Smooth muscle cell of trachea (primary cell): ENCODE data around the gene NDRG2. TPM values are rescaled to one million over a fixed set of nuclear protein-coding genes. Genes with fewer than 3 reads are reported as not detected.

Experiments
- total RNA-seq: library from RNA; depleted of rRNA; stranded (reverse); fragments of >200 nt; gene quantifications from 2 replicates; pipeline ENCODE4 v1.2.1, GENCODE V29; 2014

The NDRG2 gene
- 0.17 and 0.44 TPM in 2 replicates for total RNA-seq

DNA sequence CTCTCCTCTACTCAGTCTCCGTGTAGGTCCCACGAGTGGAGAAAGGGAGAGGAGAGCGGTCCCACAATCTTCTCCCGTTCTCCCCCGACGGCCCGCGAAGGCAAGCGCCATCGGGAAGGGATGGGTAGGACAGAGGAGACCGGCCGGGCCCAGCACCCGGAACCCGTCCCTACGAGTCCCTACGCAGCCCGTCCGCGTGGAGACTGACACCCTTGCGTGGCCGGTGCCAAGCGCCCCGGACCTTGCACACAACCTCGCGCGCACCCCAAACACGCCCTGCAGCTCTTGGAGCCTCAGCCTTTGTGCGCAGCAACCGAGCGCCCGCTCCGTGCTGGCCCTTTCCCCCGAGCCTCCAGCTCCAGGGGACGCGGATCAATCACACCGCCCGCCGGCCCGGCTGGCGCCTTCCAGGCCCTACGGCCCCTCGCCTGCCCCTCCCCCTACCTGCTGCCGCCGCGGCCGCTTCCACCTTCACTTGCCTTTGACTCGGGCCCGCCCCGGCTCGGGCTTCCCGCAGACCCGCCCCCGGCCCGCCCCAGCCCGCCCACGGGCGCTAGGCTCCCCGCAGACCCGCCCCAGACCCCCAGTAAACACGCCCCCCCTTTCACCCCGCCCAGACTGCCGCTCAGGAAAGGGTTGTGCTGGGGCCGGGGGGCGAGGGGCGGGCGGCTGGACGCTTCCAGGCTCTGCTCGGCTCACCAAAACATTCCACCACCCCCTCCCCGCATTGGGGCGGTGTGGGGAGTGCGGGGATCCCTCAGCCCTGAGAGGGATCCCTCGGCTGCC, at the start of gene NDRG2:
NDRG2 (minus strand) TSS at position 477 of the 786 bp plus-strand sequence. CDS start 1,746 bp downstream, outside the sequence.

DNA sequence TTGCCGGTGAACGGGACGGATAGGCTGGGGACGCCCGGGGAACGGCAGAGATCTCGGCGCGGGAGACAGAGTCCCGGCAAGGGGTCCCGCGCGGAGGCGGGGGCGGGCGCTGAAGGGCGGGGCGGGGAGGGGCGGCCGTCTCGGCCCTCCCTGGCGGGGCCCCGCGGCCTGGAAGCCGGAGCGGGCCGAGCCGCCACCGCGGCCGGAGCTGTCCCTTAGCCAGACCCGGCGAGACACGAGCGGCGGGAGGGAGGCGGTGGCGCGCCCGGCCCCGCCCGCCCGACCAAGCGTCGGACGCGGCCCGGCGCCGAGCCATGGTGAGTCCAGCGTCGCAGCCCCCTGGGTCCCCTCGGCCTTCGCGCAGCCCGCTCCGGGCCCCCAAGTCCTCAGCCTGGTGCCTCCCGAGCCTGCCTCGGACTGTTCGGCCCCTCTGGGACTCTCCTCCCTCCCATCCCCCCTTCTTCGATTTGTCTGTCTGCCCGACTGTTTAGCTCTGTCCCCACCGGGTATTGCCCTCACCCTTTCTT, 45.3 kb upstream of the NDRG2 start, which contains the start of gene ARHGEF40:
ARHGEF40 (plus strand) TSS at position 222 of the 527 bp plus-strand sequence; CDS start at position 315, 93 bp downstream.

DNA sequence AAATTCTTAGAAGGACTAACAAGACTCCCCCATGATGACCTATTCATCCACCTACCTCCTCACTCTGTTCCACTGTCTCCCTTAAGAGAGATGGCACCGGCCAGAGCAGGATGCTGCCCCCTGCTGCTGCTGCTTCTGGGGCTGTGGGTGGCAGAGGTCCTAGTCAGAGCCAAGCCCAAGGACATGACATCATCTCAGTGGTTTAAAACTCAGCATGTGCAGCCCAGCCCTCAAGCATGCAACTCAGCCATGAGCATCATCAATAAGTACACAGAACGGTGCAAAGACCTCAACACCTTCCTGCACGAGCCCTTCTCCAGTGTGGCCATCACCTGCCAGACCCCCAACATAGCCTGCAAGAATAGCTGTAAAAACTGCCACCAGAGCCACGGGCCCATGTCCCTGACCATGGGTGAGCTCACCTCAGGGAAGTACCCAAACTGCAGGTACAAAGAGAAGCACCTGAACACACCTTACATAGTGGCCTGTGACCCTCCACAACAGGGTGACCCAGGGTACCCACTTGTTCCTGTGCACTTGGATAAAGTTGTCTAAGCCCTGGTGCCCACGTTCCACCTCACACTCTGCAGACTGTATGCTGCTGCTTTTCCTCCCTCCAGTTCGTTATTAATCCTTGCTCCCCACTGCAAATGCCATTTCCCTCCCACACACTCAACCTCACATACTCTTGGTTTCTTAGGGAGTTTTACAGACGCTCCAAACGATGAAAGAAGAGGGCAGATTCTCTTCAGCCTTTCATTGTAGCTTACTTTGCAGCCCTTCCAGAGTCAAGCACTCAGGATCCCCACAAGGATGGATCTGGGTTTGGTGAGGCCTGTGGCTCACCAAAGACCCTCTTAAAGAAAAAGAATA, 33.2 kb upstream of the NDRG2 start, which contains the start of gene RNASE8:
RNASE8 (plus strand) TSS at position 20 of the 873 bp plus-strand sequence; CDS start at position 91, 71 bp downstream.

DNA sequence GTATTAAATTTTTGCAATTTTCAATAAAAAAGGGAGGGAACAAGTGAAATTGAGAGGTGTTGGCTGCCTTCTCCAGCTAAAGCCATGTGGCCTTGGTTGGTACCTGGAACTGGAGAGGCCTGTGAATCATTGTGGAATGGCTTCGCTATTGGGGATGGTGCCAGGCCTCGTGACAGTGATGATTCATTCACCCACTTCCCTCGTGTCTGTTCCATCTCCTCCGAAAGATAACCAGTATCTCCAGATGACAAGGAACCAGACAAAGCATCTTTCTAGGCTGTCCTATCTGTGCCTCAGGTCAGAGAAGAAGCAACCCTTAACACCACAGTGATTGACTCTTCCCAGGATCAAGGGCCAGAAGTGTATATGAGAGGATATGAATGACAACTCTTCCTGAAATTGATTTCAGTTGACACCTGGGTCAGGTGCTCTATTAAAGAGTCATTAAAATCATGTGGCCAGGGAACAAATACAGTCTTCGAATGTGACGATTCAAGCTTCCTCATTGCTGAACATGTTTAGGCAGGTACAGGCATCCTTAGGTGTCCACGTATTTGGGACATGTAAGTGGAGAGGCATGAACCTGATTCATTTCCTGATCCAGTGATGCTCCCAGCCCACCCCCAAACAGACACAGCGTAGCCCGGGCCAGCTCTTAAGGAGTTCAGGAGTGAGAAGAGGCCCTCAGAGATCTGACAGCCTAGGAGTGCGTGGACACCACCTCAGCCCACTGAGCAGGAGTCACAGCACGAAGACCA, 17.0 kb upstream of the NDRG2 start, which contains the start of gene RNASE7:
RNASE7 (plus strand) TSS at position 687 of the 758 bp plus-strand sequence. CDS start 631 bp downstream, outside the sequence.

DNA sequence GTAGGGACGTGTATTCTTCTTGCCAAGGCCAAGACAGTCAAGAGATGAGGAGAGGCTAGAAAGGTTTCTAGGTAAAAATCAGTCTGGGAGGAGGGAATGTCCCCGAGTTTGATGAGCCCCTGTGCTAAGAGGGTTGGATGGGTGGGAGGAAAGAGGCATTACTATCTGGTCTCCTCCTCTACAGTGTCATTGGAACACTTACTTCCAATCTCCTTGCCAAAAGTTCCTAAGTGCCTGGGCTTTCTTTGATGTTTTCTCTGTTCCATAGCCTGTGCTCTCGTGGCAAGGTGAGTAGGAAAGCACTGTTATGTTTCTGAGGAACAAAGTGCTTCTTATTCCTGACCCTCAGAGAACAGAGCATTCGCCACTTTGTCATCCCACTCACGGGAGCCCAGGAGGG, 9.8 kb upstream of the NDRG2 start, which contains the start of gene RNASE13:
RNASE13 (minus strand) TSS at position 101 of the 400 bp plus-strand sequence. CDS start 519 bp downstream, outside the sequence.

DNA sequence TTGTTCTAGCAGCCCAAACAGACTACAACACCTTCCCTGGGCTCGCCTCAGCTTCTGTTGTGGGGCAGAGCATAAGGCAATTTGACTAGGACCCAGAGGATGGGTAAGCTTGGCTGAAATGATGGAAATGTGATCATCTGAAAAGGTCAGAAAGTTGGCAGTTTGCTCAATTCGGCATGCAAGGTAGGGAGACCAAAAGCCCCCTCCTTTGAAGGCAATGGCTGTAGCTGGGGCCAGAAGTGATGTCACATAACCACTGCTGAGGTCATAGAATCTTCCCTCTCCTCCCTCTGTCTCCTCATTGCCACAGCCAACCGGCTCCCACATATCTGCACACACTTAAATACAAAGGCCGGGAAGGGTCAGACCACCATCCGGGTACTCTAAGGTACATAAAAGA, 5.1 kb upstream of the NDRG2 start, which contains the start of gene TPPP2:
TPPP2 (plus strand) TSS at position 301 of the 400 bp plus-strand sequence. CDS start 365 bp downstream, outside the sequence.

DNA sequence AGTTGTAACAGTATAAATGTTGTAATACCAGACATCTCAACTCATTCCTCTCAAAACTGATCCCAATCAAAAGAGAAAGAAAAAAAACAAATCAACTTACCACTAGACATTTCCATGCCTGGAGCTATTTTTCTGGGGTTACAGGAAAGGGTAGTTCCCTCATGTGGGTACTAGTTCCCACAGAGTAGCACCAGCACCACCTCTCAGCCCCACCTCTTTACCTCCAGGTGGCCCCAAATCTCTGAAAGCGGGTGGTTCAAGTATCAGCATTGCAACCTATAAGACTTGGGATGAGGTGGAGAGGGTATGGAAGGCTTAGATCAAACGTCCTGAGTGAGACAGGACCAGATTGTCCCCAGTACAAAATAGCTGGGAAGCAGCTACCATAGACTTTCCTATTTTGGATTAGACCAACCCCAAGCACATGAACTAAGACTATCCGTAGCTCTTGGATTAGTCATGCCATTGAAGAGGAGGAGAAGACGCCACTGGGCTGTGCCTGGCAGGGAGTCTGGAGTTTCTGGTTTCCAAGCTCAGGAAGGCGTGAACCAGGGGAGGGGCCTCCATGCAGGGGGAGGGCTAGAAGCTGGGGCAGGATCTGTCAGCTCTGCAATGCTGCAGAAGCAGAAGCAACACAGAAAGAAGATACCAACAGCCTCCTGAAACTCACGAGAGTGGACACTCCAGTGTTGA, 26.0 kb downstream of the NDRG2 start, which contains the start of gene SLC39A2:
SLC39A2 (plus strand) TSS at position 620 of the 693 bp plus-strand sequence. CDS start 154 bp downstream, outside the sequence.

DNA sequence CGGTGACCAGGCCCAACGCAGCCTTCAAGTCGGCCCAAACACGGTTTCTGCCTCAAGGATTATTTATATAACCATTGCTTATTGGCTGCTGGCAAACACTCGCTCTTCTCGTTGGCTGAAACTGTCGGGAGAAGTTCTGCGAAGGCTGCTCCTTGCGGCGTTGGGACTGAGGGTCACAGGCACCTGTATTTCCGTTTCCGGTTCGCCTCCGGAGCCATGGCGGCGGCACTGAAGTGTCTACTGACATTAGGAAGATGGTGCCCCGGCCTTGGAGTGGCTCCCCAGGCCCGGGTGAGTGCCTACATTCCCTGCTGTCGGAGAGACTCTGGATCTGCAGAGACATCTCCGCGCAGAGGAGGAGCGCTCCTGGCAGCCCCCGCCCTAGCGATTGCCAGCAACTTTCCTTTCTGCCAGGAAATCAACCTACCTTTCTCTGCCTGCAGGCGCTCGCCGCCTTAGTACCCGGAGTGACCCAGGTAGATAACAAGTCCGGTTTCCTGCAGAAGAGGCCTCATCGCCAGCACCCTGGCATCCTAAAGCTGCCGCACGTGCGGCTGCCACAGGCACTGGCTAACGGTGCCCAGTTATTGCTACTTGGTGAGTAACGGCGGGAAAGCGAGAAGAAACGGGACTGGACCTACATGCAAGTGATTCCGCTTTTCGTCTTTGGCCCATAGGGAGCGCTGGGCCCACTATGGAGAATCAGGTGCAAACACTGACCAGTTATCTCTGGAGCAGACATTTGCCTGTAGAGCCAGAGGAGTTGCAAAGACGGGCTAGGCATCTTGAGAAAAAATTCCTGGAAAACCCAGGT, 34.9 kb downstream of the NDRG2 start, which contains the start of gene METTL17:
METTL17 (plus strand) TSS at position 194 of the 814 bp plus-strand sequence; CDS start at position 217, 23 bp downstream.

Other genes with a start within 250 kb of the NDRG2 start
- not detected in 2 replicates for gene RNASE6, start 243.8 kb downstream of the NDRG2 start, total RNA-seq
- gene RNASE1, start 222.2 kb downstream of the NDRG2 start, total RNA-seq, result not detected in 2 replicates
- not detected in 2 replicates for gene RNASE3, start 133.7 kb downstream of the NDRG2 start, total RNA-seq
- gene RNASE2, start 69.6 kb downstream of the NDRG2 start, total RNA-seq, result not detected in 2 replicates
- gene METTL17, start 35.1 kb downstream of the NDRG2 start, total RNA-seq, result 42.5 and 59.8 TPM in 2 replicates
- 0.17 TPM in 1 of 2 replicates, not detected in the other for gene SLC39A2, start 25.8 kb downstream of the NDRG2 start, total RNA-seq
- gene TPPP2, start 5.2 kb upstream of the NDRG2 start, total RNA-seq, result under 0.01 TPM in 1 of 2 replicates, not detected in the other
- gene RNASE13, start 9.7 kb upstream of the NDRG2 start, total RNA-seq, result not detected in 2 replicates
- 0.17 TPM in 1 of 2 replicates, not detected in the other for gene RNASE7, start 17.3 kb upstream of the NDRG2 start, total RNA-seq
- gene RNASE8, start 32.8 kb upstream of the NDRG2 start, total RNA-seq, result not detected in 2 replicates
- 55.2 and 59.9 TPM in 2 replicates for gene ARHGEF40, start 45.2 kb upstream of the NDRG2 start, total RNA-seq
- gene ZNF219, start 73.6 kb upstream of the NDRG2 start, total RNA-seq, result 1.5 and 5.1 TPM in 2 replicates
- 0.33 TPM in 1 of 2 replicates, not detected in the other for gene TMEM253, start 76.0 kb upstream of the NDRG2 start, total RNA-seq
- gene OR5AU1, start 131.0 kb upstream of the NDRG2 start, total RNA-seq, result 0.15 TPM in 1 of 2 replicates, not detected in the other
- 629 and 814 TPM in 2 replicates for gene HNRNPC, start 244.4 kb upstream of the NDRG2 start, total RNA-seq